ENCODE results near the gene HELZ.
"Not testable (repeated sequence)": the region's sequence is repeated elsewhere in the genome, so short reads cannot be mapped to it uniquely, and the experiment has no call there.

The HELZ gene

DNA sequence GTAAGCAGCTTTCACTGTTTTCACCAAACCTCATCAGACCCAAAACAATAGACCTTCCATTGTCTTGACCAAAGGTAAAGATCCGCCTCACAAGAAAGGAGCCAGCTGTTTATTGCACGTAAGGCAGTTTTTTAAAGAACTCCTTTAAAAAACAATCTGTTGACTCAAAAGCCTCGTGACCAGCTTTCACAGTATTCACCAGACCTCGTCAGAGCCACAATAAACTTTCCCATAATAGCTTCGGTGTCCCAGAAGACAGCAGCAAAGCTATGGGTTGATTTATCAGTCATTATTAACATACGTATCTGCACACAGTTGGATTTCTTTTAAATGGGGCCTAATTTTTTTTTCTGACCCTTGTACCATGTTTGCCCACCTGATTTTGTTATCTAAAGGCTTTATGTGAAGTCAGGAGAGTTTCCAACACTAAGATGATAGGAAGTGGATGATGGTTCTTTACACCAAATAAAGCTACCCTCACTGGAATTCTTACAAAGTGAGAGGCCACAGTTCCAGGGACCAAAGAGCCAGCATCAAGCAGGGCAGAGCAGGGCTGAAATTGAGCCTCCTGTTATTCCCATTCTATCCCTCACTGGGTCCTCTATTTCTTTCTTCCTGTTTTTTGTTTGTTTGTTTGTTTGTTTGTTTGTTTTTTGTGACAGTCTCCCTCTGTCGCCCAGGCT is 17.6 kb upstream of the HELZ start:
- DNase-seq: no peak

- no peak for DNase-seq
These were observed 15.4 kb upstream of the HELZ start for GRCh38 chr17:67260170-67260987.

GRCh38 chr17:67258821-67259468 is 13.9 kb upstream of the HELZ start:
- peak; percentile 36 to 52 for DNase-seq

DNA sequence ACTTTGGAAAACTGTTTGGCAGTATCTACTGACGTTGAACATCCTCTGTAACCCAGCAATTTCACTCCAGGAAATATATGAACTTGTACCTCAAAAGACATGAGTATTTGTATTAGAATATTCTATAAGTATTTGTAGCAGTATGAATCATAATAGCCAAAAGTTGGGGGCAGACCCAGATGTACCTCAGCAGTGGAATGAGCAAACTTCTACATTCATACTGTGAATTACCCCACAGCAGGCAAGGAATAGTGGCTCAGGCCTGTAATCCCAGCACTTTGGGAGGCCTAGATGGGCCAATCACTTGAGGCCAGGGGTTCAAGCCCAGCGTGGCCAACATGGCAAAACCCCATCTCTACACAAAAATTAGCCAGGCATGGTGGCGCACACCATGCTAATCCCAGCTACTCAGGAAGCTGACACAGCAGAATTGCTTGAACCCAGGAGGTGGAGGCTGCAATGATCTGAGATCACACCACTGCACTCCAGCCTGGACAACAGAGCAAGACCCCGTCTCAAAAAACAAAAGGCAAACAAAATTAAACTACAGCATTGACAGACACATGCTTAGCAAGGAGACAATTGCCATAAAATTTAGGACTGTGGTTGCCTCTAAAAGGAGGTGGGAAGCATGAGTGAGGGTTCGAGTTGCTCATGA is 11.2 kb upstream of the HELZ start:
- DNase-seq: no peak

GRCh38 chr17:67253384-67253783 is 8.4 kb upstream of the HELZ start:
- DNase-seq: no peak

- not testable (repeated sequence) for DNase-seq
These were observed 6.6 kb upstream of the HELZ start for GRCh38 chr17:67251586-67251985.

DNA sequence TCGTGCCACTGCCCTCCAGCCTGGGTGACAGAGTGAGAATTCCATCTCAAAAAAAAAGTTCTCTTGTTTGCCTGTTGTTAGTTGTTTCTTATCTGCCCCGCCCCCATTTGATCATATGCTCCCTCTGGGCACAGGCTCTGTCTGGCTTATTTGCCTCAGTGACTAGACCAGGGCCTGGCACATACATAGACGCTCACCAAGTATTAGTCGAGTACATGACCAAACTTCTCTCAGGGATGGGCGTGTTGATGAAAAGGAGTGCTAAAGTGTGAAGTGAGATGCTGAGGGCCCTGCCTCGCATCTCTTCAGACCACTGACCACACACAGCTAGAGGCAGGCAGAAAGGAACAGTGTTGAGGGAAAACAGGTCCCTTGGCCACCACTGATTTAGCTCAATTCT is 3.3 kb upstream of the HELZ start:
- DNase-seq: no peak

GRCh38 chr17:67247416-67247900 is 2.5 kb upstream of the HELZ start:
- no peak for DNase-seq

DNA sequence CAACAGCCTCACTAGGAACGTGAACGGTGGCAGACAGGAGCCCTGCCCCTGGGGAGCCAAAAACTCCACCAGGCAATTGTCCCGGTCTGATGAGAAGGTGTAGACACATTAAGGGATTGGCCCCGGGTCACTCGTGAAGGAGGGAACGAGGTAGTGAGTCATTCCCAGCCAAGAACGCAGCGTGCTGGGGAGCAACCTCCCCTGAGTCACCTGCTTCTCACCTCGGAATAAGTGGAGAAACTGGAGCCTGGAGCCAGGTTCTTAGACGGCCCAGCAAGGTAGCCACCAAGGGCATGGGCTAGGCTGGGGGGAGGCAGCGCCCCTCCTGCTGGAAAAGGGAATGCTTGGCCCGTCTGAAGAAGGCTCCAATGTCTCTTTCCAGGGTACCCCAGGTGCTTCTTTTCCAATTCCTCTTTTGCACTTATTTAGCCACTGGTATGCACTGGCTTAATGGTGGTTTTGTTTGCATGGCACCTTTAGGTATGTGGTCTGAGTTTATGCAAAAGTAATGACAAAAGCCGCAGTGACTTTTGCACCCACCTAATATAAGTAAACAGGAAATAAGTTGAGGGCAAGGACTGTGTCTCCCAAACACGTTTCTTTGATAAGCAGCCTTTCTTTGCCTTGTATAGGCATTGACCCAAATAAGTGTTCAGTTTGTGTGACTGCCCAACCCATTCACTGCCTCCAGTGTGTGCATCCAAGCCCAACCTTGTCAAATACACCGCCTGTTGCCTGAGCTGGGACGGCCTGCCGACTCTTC is 1.8 kb upstream of the HELZ start:
- DNase-seq: peak; percentile 18 to 60

DNA sequence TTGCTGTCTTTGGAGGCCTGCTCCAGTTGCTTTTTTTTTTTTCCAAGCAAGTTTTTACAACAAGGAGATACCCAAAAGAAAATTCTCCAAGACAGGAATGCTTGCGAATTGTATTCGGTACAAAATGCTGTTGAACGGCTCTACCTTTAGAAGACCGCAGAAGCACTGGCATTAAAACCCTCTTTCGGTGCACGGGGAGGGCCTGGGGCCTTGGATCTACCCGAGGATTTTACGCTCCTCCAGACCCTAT is 1.3 kb upstream of the HELZ start:
- DNase-seq: no peak

- DNase-seq: peak; percentile 26 to 56
These were observed 852 bp upstream of the HELZ start for GRCh38 chr17:67245694-67246402.

DNA sequence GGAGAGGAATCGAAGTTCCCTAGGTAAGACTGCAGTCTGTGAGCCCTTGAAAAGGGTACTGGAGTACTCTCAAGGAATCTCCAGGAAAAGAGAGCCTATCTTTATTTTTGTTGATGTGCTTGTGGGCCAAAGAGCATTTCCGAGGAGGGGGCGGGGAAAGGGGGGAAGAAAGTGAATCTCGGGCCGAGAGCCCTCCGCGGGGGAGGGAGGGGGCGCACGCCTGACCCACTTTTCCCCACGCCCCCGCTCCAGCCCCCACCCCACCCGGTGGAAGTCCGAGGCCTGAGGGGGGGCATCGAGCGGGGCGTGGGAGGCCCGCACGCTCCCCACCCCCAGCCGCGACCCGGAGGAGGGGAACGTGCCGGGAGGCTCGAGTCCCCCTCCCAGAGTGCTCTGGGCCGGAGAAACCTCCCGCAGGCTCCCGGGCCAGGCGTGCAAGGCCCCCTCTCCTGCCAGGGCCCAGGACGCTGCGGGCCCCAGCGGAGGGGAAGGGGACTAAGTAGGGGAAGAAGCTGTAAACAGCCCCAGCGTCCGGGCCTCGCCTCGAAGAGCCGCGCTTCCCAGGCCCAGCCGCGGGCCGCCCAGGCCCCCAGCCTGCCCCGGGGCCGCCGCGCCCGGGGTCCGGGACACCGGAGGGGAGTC is 444 bp downstream of the HELZ start:
- DNase-seq: no peak

- DNase-seq: no peak
These were observed 1.7 kb downstream of the HELZ start for GRCh38 chr17:67243284-67243683.

DNA sequence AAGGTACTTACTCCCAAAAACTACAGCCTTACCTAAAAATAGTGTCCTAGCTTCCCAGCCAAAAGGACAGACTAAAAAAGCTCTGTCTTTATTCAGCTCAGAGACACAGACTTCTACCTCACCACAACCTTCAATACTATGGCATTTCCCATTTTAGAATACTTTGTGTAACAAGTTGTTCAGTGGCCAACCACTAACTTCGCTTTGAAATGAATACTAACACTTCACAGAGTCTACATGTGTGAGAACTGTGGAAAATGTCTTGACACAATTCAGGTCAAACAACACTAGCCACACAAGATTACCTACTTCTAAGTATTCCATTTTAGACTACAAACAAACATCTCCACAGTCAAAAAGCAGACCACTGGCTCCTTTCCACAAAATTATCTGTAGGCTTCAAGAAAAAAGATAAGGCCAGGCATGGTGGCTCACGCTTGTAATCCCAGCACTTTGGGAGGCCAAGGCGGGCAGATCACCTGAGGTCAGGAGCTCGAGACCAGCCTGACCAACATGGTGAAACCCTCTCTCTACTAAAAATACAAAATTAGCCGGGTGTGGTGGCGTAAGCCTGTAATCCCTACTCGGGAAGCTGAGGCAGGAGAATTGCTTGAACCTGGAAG is 3.2 kb downstream of the HELZ start:
- no peak for DNase-seq

DNA sequence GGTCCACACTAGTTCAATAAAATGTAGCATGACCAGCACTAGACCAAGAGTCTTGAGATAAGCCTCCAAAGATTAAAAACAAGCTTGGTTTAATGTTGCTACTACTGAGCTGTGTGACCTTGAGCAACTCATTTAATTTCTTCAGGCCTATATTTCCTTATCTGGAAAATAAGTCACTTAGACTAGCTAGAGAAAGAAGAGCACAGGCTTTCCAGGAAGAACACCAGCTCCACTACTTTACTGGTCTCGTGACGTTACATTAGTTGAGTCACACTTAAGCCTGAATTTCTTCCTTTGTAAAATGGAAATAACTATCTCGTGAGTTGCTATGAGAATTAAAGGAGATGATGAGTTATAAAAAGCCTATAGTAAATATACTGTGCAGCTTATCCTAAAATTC is 5.4 kb downstream of the HELZ start:
- no peak for DNase-seq

GRCh38 chr17:67238991-67239390 is 6.0 kb downstream of the HELZ start:
- no peak for DNase-seq

DNA sequence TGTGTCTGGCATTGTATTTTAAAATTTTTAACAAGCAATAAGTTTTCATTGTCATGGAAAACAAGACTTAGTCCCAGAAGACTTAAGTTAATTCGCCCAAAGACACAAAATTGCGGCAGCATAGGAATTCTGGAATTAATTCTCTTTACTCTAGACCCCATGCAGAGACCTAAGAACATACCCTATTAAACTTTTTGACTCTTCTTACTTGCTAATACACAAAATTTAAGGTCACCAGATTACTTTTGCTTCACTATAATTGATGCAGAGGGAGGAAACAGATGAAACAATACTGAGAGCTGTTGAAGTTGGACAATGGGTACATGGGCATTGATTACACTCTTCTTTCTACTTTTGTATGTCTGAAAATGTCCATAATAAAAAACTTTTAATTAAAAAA is 12.6 kb downstream of the HELZ start:
- DNase-seq: no peak

DNA sequence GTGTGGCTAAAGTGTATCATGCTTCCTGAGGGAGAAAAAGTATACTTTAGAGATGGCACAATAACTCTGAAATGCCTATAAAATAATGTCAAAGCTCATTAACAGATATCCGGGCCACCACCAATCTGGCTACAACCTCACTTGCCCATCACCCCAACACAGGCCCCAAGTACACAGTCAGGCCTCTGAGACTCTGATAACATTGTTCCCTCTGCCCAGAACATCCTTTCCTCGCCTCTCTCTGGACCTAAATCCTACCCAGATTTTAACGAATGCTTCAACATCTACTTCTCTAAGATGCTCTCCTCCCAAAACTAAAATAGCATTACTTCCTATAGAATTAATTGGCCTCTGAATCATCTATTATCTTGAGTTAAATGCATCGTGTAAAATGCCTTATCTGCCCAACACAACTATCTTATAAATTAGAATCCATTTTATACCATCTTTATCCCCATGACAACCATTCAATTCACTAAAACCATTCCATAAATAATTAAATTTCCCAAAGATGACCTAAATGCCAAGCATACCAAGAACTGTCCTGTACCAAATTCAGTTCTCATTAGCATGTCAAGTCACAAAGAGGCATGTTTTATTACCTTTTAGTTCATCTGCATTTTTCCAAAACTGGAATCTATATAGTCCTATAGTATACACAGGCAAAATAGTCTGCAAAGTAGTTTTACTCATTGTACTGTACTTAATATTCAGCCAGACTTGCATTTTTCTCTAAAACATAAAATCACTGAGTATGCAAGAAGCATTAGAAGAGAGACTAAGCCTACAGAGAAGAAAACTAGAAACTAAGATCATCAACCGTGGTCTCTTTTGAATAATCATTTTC is 15.7 kb downstream of the HELZ start:
- no peak for DNase-seq

- DNase-seq: no peak
These were observed 17.5 kb downstream of the HELZ start for GRCh38 chr17:67227488-67227887.

- no peak for DNase-seq
These were observed 19.7 kb downstream of the HELZ start for GRCh38 chr17:67225316-67225715.
